H1 (cell line): ENCODE data around the gene DDA1. TPM values are rescaled to one million over a fixed set of nuclear protein-coding genes. Genes with fewer than 3 reads are reported as not detected.

Experiments used
- CTCF ChIA-PET: fragments of 300-600 bp; sonication (Branson Sonifier 250); formaldehyde crosslinking; loops from one replicate; lab custom pipeline; 2021; ENCODE audit not compliant: partially characterized antibody; lab: Charles Lee
- POLR2A ChIA-PET: fragments of 300-600 bp; sonication (Branson Sonifier 250); formaldehyde crosslinking; loops from one replicate; lab custom pipeline; 2021; ENCODE audit warnings: inconsistent platforms; ENCODE audit not compliant: partially characterized antibody; lab: Charles Lee
- DNase-seq, 2 experiments: peaks; one replicate each; pipeline versions ENCODE4 v3.0.0 to v3.0.0-alpha.2; 2010 to 2022; ENCODE audit warnings: low spot score in 2 of 2, low read depth in 1 of 2, mixed read lengths in 1 of 2
- FAIRE-seq: peaks from 2 replicates; lab custom pipeline; 2011; peaks lifted over from hg19 to GRCh38; lab: Jason Lieb, UNC
- H2AFZ ChIP-seq: 2 replicates; pipeline ENCODE4 v1.8.1; 2012; ENCODE audit warnings: low read length, inconsistent platforms
- H2AK5ac ChIP-seq: 2 replicates; pipeline ENCODE4 v1.6.1; 2013; ENCODE audit warnings: low read depth, low read length
- H2BK120ac ChIP-seq: replicated peaks from 2 replicates; pipeline ENCODE3; 2013; ENCODE audit warnings: low read depth, low read length, inconsistent platforms
- H2BK12ac ChIP-seq: 2 replicates; pipeline ENCODE4 v1.6.1; 2013; ENCODE audit warnings: low read depth, low read length
- H2BK15ac ChIP-seq: 2 replicates; pipeline ENCODE4 v1.6.1; 2013; ENCODE audit warnings: low read length
- H2BK20ac ChIP-seq: 2 replicates; pipeline ENCODE4 v1.6.1; 2013; ENCODE audit warnings: low read length
- H2BK5ac ChIP-seq: 2 replicates; pipeline ENCODE4 v1.6.1; 2013; ENCODE audit warnings: low read depth, low read length
- H3K14ac ChIP-seq: 2 replicates; pipeline ENCODE4 v1.6.1; 2013; ENCODE audit warnings: inconsistent platforms; ENCODE audit not compliant: insufficient read length
- H3K18ac ChIP-seq: 2 replicates; pipeline ENCODE4 v1.6.1; 2013; ENCODE audit warnings: low read length; ENCODE audit errors: extremely low read depth
- H3K23ac ChIP-seq: 2 replicates; pipeline ENCODE4 v1.6.1; 2013; ENCODE audit warnings: inconsistent platforms; ENCODE audit not compliant: insufficient read length
- H3K23me2 ChIP-seq: 2 replicates; pipeline ENCODE4 v1.6.1; 2013; ENCODE audit warnings: low read depth, low read length
- H3K27ac ChIP-seq: 2 replicates; pipeline ENCODE4 v1.6.1; 2011; ENCODE audit warnings: low read depth, low read length, inconsistent platforms
- H3K27me3 ChIP-seq, 4 experiments: replicated peaks in 1 of 4; 1 replicate in 1 of 4; 2 replicates in 3 of 4; pipeline versions ENCODE4 v1.6.1 to v1.8.1; 2011 to 2013; ENCODE audit warnings: low read length in 3 of 4, mild to moderate bottlenecking in 3 of 4, inconsistent platforms in 2 of 4, mixed read lengths in 2 of 4, moderate library complexity in 1 of 4; ENCODE audit not compliant: control insufficient read depth in 3 of 4, insufficient read depth in 3 of 4; ENCODE audit errors: extremely low read depth in 1 of 4
- H3K36me3 ChIP-seq, 4 experiments: 2 replicates each; pipeline versions ENCODE4 v1.6.1 to v1.8.1; 2011 to 2013; ENCODE audit warnings: mild to moderate bottlenecking in 4 of 4, low read length in 3 of 4, moderate library complexity in 2 of 4, control low read depth in 1 of 4, inconsistent platforms in 1 of 4; ENCODE audit not compliant: insufficient read depth in 4 of 4, control insufficient read depth in 2 of 4
- H3K4ac ChIP-seq: replicated peaks from 2 replicates; pipeline ENCODE3; 2013; ENCODE audit warnings: low read length, low read depth, mixed read lengths, inconsistent platforms; ENCODE audit not compliant: insufficient read length
- H3K4me1 ChIP-seq, 4 experiments: replicated peaks in 1 of 4; 1 replicate in 1 of 4; 2 replicates in 3 of 4; pipeline versions ENCODE4 v1.6.1 to v1.8.1; 2011 to 2013; ENCODE audit warnings: low read length in 3 of 4, inconsistent platforms in 2 of 4, mixed read lengths in 1 of 4; ENCODE audit not compliant: insufficient read depth in 4 of 4, control insufficient read depth in 3 of 4
- H3K4me2 ChIP-seq, 2 experiments: 2 replicates each; pipeline versions ENCODE4 v1.6.1 to v1.8.1; 2011 to 2013; ENCODE audit warnings: low read depth in 2 of 2, low read length in 2 of 2, control low read depth in 1 of 2, inconsistent platforms in 1 of 2, mild to moderate bottlenecking in 1 of 2; ENCODE audit not compliant: insufficient read depth in 1 of 2
- H3K4me3 ChIP-seq, 4 experiments: fragments of 200-600, 300-600 bp in 1 of 4; sonication (generic), shearing (Covaris generic), sonication (Bioruptor Twin) in 1 of 4; 2 replicates each; pipeline versions ENCODE4 v1.5.1 to v1.8.1; 2011 to 2016; ENCODE audit warnings: low read length in 4 of 4, low read depth in 3 of 4, control low read depth in 2 of 4, inconsistent platforms in 2 of 4, mild to moderate bottlenecking in 2 of 4, mixed read lengths in 1 of 4, moderate library complexity in 1 of 4; ENCODE audit not compliant: insufficient read depth in 2 of 4; ENCODE audit errors: extremely low read depth in 1 of 4
- H3K56ac ChIP-seq: replicated peaks from 2 replicates; pipeline ENCODE3; 2013; ENCODE audit warnings: low read depth, mild to moderate bottlenecking, mixed read lengths, low read length, inconsistent platforms; ENCODE audit not compliant: insufficient read length
- H3K79me1 ChIP-seq: 2 replicates; pipeline ENCODE4 v1.6.1; 2013; ENCODE audit warnings: low read depth, low read length, control low read depth
- H3K79me2 ChIP-seq, 2 experiments: 2 replicates each; pipeline versions ENCODE4 v1.6.1 to v1.8.1; 2012 to 2013; ENCODE audit warnings: low read length in 2 of 2, mild to moderate bottlenecking in 2 of 2, inconsistent platforms in 1 of 2; ENCODE audit not compliant: insufficient read depth in 2 of 2, control insufficient read depth in 1 of 2
- H3K9ac ChIP-seq, 4 experiments: replicated peaks in 1 of 4; 1 replicate in 1 of 4; 2 replicates in 3 of 4; pipeline versions ENCODE4 v1.6.1 to v1.8.1; 2011 to 2013; ENCODE audit warnings: low read depth in 3 of 4, low read length in 3 of 4, control low read depth in 2 of 4, mild to moderate bottlenecking in 2 of 4, moderate library complexity in 2 of 4, inconsistent platforms in 1 of 4; ENCODE audit errors: extremely low read depth in 1 of 4
- H3K9me3 ChIP-seq, 2 experiments: 2 replicates each; pipeline versions ENCODE4 v1.6.1 to v1.8.1; 2012 to 2013; ENCODE audit warnings: mild to moderate bottlenecking in 2 of 2, moderate library complexity in 2 of 2, control low read depth in 1 of 2, inconsistent platforms in 1 of 2, low read depth in 1 of 2, low read length in 1 of 2, mixed read lengths in 1 of 2; ENCODE audit not compliant: insufficient read depth in 2 of 2
- H4K20me1 ChIP-seq, 2 experiments: replicated peaks in 1 of 2; 2 replicates each; pipeline versions ENCODE3 to v1.8.1; 2011 to 2013; ENCODE audit warnings: inconsistent platforms in 2 of 2, low read length in 2 of 2, mild to moderate bottlenecking in 1 of 2; ENCODE audit not compliant: insufficient read depth in 2 of 2, control insufficient read depth in 1 of 2
- H4K5ac ChIP-seq: 2 replicates; pipeline ENCODE4 v1.6.1; 2013; ENCODE audit warnings: low read length, low read depth, mixed read lengths, inconsistent platforms; ENCODE audit not compliant: insufficient read length
- H4K8ac ChIP-seq: 2 replicates; pipeline ENCODE4 v1.8.0; 2013; ENCODE audit warnings: mild to moderate bottlenecking, moderate library complexity, low read length, inconsistent platforms; ENCODE audit not compliant: insufficient read depth; ENCODE audit errors: extremely low read depth
- H4K91ac ChIP-seq: replicated peaks from 2 replicates; pipeline ENCODE3; 2013; ENCODE audit warnings: low read length, mixed read lengths, inconsistent platforms; ENCODE audit not compliant: insufficient read length
- CREB1 ChIP-seq: IDR thresholded peaks from 2 replicates; pipeline ENCODE4 v1.6.1; 2012; ENCODE audit warnings: inconsistent platforms
- FOSL1 ChIP-seq: IDR thresholded peaks from 2 replicates; pipeline ENCODE4 v1.6.1; 2011; ENCODE audit warnings: mild to moderate bottlenecking, low read depth, low read length, moderate library complexity; ENCODE audit not compliant: insufficient read depth
- KDM4A ChIP-seq: IDR thresholded peaks from one replicate; pipeline ENCODE4 v1.7.1; 2012; ENCODE audit warnings: low read depth, mild to moderate bottlenecking, moderate library complexity, low read length, inconsistent platforms; ENCODE audit not compliant: severe bottlenecking
- KDM5A ChIP-seq: fragments of 200-600 bp; IDR thresholded peaks from 2 replicates; pipeline ENCODE4 v1.7.1; 2012; ENCODE audit warnings: mild to moderate bottlenecking, low read length, inconsistent platforms, mixed read lengths
- POLR2AphosphoS5 ChIP-seq: IDR thresholded peaks from 2 replicates; pipeline ENCODE4 v1.6.1; 2011; ENCODE audit warnings: low read depth, low read length
- SIRT6 ChIP-seq: IDR thresholded peaks from one replicate; pipeline ENCODE4 v1.7.1; 2012; ENCODE audit warnings: low read length, inconsistent platforms
- SP1 ChIP-seq: IDR thresholded peaks from 2 replicates; pipeline ENCODE4 v1.6.1; 2011; ENCODE audit warnings: low read depth, low read length
- TAF7 ChIP-seq: optimal IDR thresholded peaks from 2 replicates; pipeline ENCODE3; 2011; ENCODE audit warnings: low read depth, mild to moderate bottlenecking, inconsistent platforms, low read length, moderate library complexity, borderline replicate concordance
- WGBS, 2 experiments: shearing (Covaris generic) in 1 of 2; methylation state at CpG; one replicate each; pipeline versions ENCODE4 v1.1.6 to v1.1.7; 2013 to 2015; ENCODE audit warnings: low lambda C conversion rate in 2 of 2, mixed read lengths in 2 of 2, inconsistent platforms in 1 of 2, low coverage in 1 of 2, missing lambda C conversion rate in 1 of 2; ENCODE audit not compliant: insufficient replicate concordance in 2 of 2, insufficient coverage in 1 of 2, insufficient read length in 1 of 2; ENCODE audit errors: extremely low coverage in 1 of 2, missing lambda C conversion rate in 1 of 2; 5-methylcytosine and 5-hydroxymethylcytosine counted together
- polyA plus RNA-seq, 7 experiments: library from polyadenylated mRNA; depleted of rRNA in 3 of 7; stranded (reverse) in 5 of 7; unstranded in 2 of 7; fragments of >200 nt in 5 of 7; fragments of 200-250 nt in 2 of 7; gene quantifications; 1 replicate in 5 of 7; 2 replicates in 1 of 7; 4 replicates in 1 of 7; pipeline versions ENCODE4 v1.2.1 to v1.2.3, GENCODE V29; 2011 to 2013; ENCODE audit warnings: missing spikeins in 2 of 7, mixed read lengths in 2 of 7
- total RNA-seq: library from RNA; stranded (reverse); fragmentation: NEBNext Ultra II Directional; extraction: Animal tissue kit (Norgen Biotek cat#: 25700); gene quantifications from 2 replicates; pipeline ENCODE4 v1.2.1, GENCODE V29; 2021
- TF ChIP-seq, protein P1 (sequence below): IDR thresholded peaks from 2 replicates; pipeline ENCODE4 v1.6.1; 2012; ENCODE audit warnings: inconsistent platforms

Gene DDA1
- total and polyA plus RNA-seq, 2 of the 8 experiments (the other 6 are each of a cell fraction or from before 2014, with no cell fraction given) = 29.2 to 34.5 TPM

DNA sequence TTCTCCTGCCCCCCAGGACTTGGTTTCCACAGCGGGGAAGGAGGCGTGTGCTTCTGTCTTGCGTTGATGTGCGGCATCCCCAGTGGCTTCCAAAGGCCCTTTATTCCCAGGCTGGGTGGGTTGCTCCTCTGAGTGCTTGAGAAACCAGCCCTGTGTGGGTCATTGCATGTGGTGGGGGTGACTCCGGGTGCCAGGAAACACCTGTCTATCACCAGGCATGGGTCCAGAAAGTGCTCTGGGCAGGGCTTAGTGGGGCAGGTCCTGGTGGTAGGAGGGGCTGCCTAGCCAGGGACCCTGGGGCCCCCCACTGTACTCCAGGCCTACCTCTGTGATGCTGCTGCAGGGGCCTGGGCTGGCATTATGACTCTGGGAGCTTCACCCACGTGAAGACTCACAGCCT, 9.6 kb downstream of the DDA1 start:
- Histone ChIP-seq H3K36me3 (peaks cover 7 to 41% (median 20%) of the 10 kb centered on the region in 4 experiments), H4K91ac (no peak overlapping the region), H2AK5ac (no peak overlapping the region), H2BK15ac (no peak overlapping the region), H2AFZ (no peak overlapping the region), H3K9ac (no peak overlapping the region), H3K4me2 (no peak overlapping the region), H2BK5ac (no peak overlapping the region), H4K8ac (no peak overlapping the region), H3K23ac (no peak overlapping the region), H3K4me3 (no peak overlapping the region), H3K14ac (no peak overlapping the region), H3K27me3 (no peaks in the 10 kb centered on the region), H3K56ac (no peak overlapping the region), H3K79me1 (peaks cover 3% of the 10 kb centered on the region; the same call in 1 of the 2 replicates), H2BK12ac (no peak overlapping the region), H3K23me2 (no peaks in the 10 kb centered on the region), H3K4me1 (no peaks in the 10 kb centered on the region; a peak in 1 of 7 replicates), H2BK120ac (no peak overlapping the region), H3K9me3 (no peaks in the 10 kb centered on the region), H3K4ac (no peak overlapping the region), H3K27ac (no peak overlapping the region), H3K79me2 (no peaks in the 10 kb centered on the region), H4K5ac (no peak overlapping the region), H4K20me1 (peaks cover 2 to 3% of the 10 kb centered on the region in 2 experiments), H3K18ac (no peak overlapping the region), H2BK20ac (no peak overlapping the region)
- CTCF ChIA-PET = interaction anchor here (0.7 to 0.8 kb wide), 2 partner anchors 74 to 285 kb away, joined by 3 to 4 read pairs; no protein-coding TSS in a partner anchor
- DNase-seq (no peak), FAIRE-seq (no peak)
- POLR2A ChIA-PET = interaction anchor here (1.3 to 18.5 kb wide), 2 partner anchors 10 kb away, joined by 3 to 329 read pairs; partner anchors contain the start of genes ANO8 and DDA1
- TF ChIP-seq SIRT6 (no peak), CREB1 (no peak), FOSL1 (no peak), SP1 (no peak), KDM5A (no peak), POLR2AphosphoS5 (no peak), KDM4A (no peak), TAF7 (no peak)
- TF ChIP-seq, protein P1, sequence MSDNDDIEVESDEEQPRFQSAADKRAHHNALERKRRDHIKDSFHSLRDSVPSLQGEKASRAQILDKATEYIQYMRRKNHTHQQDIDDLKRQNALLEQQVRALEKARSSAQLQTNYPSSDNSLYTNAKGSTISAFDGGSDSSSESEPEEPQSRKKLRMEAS = no peak
- 87% methylated on average over 6 of the region's 6 CpGs; no CpG with 5 or more reads in 1 of the 2 experiments for WGBS, 2 experiments
